Stomach (tissue), 4 donors: Measurements from ENCODE around the gene PSKH1.

ENCODE experiments used
- CTCF ChIP-seq, 7 experiments: fragments of 450-650 bp in 4 of 7; fragments of 200-600 bp in 3 of 7; sonication (generic) in 3 of 7; IDR thresholded peaks; one replicate each; pipeline ENCODE4 v1.5.1; 2016 to 2019; ENCODE audit warnings: antibody characterized with exemption in 7 of 7, control low read depth in 2 of 7, mild to moderate bottlenecking in 1 of 7
- EP300 ChIP-seq: sonication (generic); formaldehyde crosslinking; IDR thresholded peaks from one replicate; pipeline ENCODE4 v1.6.1; 2017; ENCODE audit warnings: antibody characterized with exemption
- POLR2AphosphoS5 ChIP-seq, 3 donors: sonication (generic); formaldehyde crosslinking; IDR thresholded peaks; one replicate each; pipeline ENCODE4 v1.6.1; 2016; ENCODE audit warnings: antibody characterized with exemption in 3 of 3

GRCh38 chr16:67860589-67861398, 32.3 kb upstream of the PSKH1 start:
- no peak for TF ChIP-seq POLR2AphosphoS5 (IDR thresholded peaks at IDR 0.05)
- no peak for TF ChIP-seq EP300
- TF ChIP-seq CTCF (IDR thresholded peaks at IDR 0.05), result no peak
